PFSK-1 (cell line): ENCODE data around the gene SNHG17.

Experiments used
- FOXP2 ChIP-seq: optimal IDR thresholded peaks from 2 replicates; pipeline ENCODE3; 2011; ENCODE audit warnings: borderline replicate concordance, control low read depth, inconsistent platforms; ENCODE audit not compliant: insufficient read depth; ENCODE audit errors: extremely low read length, extremely low read depth
- POLR2AphosphoS5 ChIP-seq: IDR thresholded peaks from 2 replicates; pipeline ENCODE4 v1.6.1; 2012; ENCODE audit warnings: low read depth, mild to moderate bottlenecking, control low read depth, low read length, moderate library complexity
- SIN3A ChIP-seq: IDR thresholded peaks from 2 replicates; pipeline ENCODE4 v1.6.1; 2012; ENCODE audit warnings: mild to moderate bottlenecking, low read length, moderate library complexity, borderline replicate concordance; ENCODE audit not compliant: insufficient read depth
- TAF1 ChIP-seq: IDR thresholded peaks from 2 replicates; pipeline ENCODE4 v1.6.1; 2012; ENCODE audit warnings: low read length, control low read depth, borderline replicate concordance; ENCODE audit not compliant: insufficient read depth
- TF ChIP-seq, protein P1 (sequence below), 2 experiments: IDR thresholded peaks; 2 replicates each; pipeline versions ENCODE4 v1.6.1 to v1.8.0; 2011 to 2012; ENCODE audit warnings: low read depth in 2 of 2, low read length in 2 of 2, control low read depth in 1 of 2, inconsistent platforms in 1 of 2, mild to moderate bottlenecking in 1 of 2, moderate library complexity in 1 of 2; ENCODE audit not compliant: insufficient read depth in 1 of 2

GRCh38 chr20:38421915-38422314 is 13.2 kb downstream of the SNHG17 start:
- TF ChIP-seq, protein P1, sequence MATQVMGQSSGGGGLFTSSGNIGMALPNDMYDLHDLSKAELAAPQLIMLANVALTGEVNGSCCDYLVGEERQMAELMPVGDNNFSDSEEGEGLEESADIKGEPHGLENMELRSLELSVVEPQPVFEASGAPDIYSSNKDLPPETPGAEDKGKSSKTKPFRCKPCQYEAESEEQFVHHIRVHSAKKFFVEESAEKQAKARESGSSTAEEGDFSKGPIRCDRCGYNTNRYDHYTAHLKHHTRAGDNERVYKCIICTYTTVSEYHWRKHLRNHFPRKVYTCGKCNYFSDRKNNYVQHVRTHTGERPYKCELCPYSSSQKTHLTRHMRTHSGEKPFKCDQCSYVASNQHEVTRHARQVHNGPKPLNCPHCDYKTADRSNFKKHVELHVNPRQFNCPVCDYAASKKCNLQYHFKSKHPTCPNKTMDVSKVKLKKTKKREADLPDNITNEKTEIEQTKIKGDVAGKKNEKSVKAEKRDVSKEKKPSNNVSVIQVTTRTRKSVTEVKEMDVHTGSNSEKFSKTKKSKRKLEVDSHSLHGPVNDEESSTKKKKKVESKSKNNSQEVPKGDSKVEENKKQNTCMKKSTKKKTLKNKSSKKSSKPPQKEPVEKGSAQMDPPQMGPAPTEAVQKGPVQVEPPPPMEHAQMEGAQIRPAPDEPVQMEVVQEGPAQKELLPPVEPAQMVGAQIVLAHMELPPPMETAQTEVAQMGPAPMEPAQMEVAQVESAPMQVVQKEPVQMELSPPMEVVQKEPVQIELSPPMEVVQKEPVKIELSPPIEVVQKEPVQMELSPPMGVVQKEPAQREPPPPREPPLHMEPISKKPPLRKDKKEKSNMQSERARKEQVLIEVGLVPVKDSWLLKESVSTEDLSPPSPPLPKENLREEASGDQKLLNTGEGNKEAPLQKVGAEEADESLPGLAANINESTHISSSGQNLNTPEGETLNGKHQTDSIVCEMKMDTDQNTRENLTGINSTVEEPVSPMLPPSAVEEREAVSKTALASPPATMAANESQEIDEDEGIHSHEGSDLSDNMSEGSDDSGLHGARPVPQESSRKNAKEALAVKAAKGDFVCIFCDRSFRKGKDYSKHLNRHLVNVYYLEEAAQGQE (IDR thresholded peaks at IDR 0.05; ENCODE audit: insufficient read depth in 1 of 2, low read depth in 2 of 2, low read length in 2 of 2): no peak
- peak; percentile 39 for TF ChIP-seq POLR2AphosphoS5
- TF ChIP-seq FOXP2: no peak
- no peak for TF ChIP-seq TAF1
- no peak for TF ChIP-seq SIN3A
